Breast epithelium (tissue), 4 donors: ENCODE measurements around the gene PDYN. TPM values are rescaled to one million over a fixed set of nuclear protein-coding genes. Genes with fewer than 3 reads are reported as not detected.

ENCODE experiments used
- DNase-seq, 2 donors: peaks; one replicate each; pipeline ENCODE4 v3.0.0-alpha.2; 2019; ENCODE audit warnings: low spot score in 2 of 2
- H3K27ac ChIP-seq, 2 donors: fragments of 200-600 bp; sonication (generic) in 1 of 2; one replicate each; pipeline ENCODE4 v1.5.1; 2016 to 2019; ENCODE audit warnings: mild to moderate bottlenecking in 1 of 2
- H3K27me3 ChIP-seq, 2 donors: fragments of 200-600 bp; sonication (generic) in 1 of 2; one replicate each; pipeline versions ENCODE4 v1.5.1 to v1.6.0; 2017 to 2019; ENCODE audit warnings: control low read depth in 1 of 2, mild to moderate bottlenecking in 1 of 2
- H3K36me3 ChIP-seq: fragments of 200-600 bp; one replicate; pipeline ENCODE4 v1.5.1; 2019
- H3K4me1 ChIP-seq, 2 donors: fragments of 200-600 bp; sonication (generic); one replicate each; pipeline ENCODE4 v1.5.1; 2016 to 2019; ENCODE audit warnings: control low read depth in 1 of 2
- H3K4me3 ChIP-seq, 3 donors: fragments of 200-600 bp; sonication (generic); 1 replicate in 2 of 3; 2 replicates in 1 of 3; pipeline ENCODE4 v1.5.1; 2016 to 2019; ENCODE audit warnings: mild to moderate bottlenecking in 3 of 3, moderate library complexity in 2 of 3
- H3K9me3 ChIP-seq, 2 donors: fragments of 200-600 bp; sonication (generic) in 1 of 2; one replicate each; pipeline ENCODE4 v1.5.1; 2016 to 2019; ENCODE audit warnings: control low read depth in 1 of 2
- POLR2A ChIP-seq: fragments of 450-650 bp; IDR thresholded peaks from one replicate; pipeline ENCODE4 v1.6.1; 2016; ENCODE audit warnings: antibody characterized with exemption, mild to moderate bottlenecking, moderate library complexity
- POLR2AphosphoS5 ChIP-seq, 3 donors: sonication (generic); formaldehyde crosslinking; IDR thresholded peaks; one replicate each; pipeline ENCODE4 v1.6.1; 2017; ENCODE audit warnings: antibody characterized with exemption in 3 of 3
- intact Hi-C: fragments of 100-400 bp; cut with DNase I; formaldehyde crosslinking; loops from one replicate; pipeline ENCODE4 v1.15.1; 2023; ENCODE audit warnings: low total_unique reads
- total RNA-seq, 3 donors: library from RNA; depleted of rRNA; stranded (reverse); fragments of >200 nt; gene quantifications; one replicate each; pipeline ENCODE4 v1.1.0, GENCODE V29; 2016
- TF ChIP-seq, protein P1 (sequence below), 3 donors: fragments of 450-650 bp; IDR thresholded peaks; one replicate each; pipeline ENCODE4 v1.5.1; 2016 to 2017; ENCODE audit warnings: antibody characterized with exemption in 3 of 3, mild to moderate bottlenecking in 3 of 3, moderate library complexity in 3 of 3

Gene PDYN
- total RNA-seq, 3 donors from 2014 or later, result not detected

DNA sequence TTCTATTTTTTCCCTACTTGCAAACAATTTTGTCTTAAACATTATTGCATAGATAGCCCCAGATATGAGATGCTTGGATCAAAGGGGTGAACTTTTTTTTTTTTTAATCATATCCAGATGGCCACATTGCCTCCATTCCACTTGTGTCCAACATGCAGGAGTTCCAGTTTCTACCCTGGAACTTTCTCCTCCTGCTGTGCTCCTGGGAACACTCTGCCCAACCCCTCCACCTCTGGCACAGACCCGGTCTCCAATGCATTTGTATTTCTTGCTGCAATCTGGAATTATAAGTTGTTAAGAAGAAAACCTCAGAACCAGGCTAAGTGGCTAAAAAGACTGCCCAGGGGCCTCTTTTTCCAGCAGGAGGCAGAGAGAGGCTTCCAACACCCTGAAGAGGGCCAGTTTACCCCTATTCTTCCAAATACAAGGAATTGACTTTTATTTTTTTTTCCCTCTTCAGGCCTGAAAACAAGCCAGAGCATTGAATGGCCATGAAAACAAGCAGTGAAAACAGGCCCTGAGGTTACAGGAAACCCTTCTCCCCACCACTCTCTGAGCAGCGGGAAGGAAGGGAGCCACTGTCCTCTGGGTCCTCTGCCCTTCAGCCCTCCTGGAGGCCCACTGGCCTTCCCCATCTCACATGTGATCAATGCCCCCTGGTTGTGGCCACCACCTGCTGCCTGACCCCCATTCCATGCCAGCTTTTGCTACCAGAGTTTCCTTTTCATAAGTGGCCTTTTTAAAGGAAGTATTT lies 44.3 kb downstream of the PDYN start:
- H3K9me3 ChIP-seq, result no peaks in the 10 kb centered on the region
- H3K36me3 ChIP-seq, result no peaks in the 10 kb centered on the region
- no peak for DNase-seq
- no peak overlapping the region for H3K4me3 ChIP-seq
- H3K4me1 ChIP-seq, result peaks cover 3 to 11% of the 10 kb centered on the region in 2 donors
- H3K27me3 ChIP-seq, result no peaks in the 10 kb centered on the region
- TF ChIP-seq POLR2AphosphoS5 (IDR thresholded peaks at IDR 0.05), result no peak
- TF ChIP-seq, protein P1, sequence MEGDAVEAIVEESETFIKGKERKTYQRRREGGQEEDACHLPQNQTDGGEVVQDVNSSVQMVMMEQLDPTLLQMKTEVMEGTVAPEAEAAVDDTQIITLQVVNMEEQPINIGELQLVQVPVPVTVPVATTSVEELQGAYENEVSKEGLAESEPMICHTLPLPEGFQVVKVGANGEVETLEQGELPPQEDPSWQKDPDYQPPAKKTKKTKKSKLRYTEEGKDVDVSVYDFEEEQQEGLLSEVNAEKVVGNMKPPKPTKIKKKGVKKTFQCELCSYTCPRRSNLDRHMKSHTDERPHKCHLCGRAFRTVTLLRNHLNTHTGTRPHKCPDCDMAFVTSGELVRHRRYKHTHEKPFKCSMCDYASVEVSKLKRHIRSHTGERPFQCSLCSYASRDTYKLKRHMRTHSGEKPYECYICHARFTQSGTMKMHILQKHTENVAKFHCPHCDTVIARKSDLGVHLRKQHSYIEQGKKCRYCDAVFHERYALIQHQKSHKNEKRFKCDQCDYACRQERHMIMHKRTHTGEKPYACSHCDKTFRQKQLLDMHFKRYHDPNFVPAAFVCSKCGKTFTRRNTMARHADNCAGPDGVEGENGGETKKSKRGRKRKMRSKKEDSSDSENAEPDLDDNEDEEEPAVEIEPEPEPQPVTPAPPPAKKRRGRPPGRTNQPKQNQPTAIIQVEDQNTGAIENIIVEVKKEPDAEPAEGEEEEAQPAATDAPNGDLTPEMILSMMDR (IDR thresholded peaks at IDR 0.05), result no peak
- TF ChIP-seq POLR2A, result no peak
- intact Hi-C loops, result no loop called here
- peak overlapping the region; percentile 60 to 61 for H3K27ac ChIP-seq

DNA sequence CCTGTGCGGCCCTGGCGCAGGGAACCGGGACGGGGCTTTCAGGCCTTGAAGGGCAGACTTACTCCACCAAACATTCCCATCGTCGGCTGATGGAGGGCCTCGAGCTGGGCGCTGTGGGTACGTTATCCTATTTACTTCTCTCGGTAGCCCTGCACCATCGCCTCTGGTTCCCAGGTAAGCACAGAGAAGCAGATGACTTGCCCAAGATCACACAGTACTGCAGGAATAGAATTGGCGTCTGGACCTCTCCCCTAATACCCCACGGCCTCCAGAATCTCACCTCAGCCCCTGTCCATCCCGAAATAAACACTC lies 46.4 kb downstream of the PDYN start:
- Histone ChIP-seq H3K4me1 (peaks cover 3 to 18% of the 10 kb centered on the region in 2 donors), H3K27ac (no peak overlapping the region), H3K36me3 (no peaks in the 10 kb centered on the region), H3K4me3 (peak overlapping the region in 2 of 3 donors; percentile 31 to 54), H3K27me3 (no peaks in the 10 kb centered on the region), H3K9me3 (no peaks in the 10 kb centered on the region)
- no peak for DNase-seq
- no peak for TF ChIP-seq POLR2AphosphoS5 (IDR thresholded peaks at IDR 0.05)
- no peak for TF ChIP-seq POLR2A
- TF ChIP-seq, protein P1 (IDR thresholded peaks at IDR 0.05), result no peak
- intact Hi-C loops, result no loop called here

DNA sequence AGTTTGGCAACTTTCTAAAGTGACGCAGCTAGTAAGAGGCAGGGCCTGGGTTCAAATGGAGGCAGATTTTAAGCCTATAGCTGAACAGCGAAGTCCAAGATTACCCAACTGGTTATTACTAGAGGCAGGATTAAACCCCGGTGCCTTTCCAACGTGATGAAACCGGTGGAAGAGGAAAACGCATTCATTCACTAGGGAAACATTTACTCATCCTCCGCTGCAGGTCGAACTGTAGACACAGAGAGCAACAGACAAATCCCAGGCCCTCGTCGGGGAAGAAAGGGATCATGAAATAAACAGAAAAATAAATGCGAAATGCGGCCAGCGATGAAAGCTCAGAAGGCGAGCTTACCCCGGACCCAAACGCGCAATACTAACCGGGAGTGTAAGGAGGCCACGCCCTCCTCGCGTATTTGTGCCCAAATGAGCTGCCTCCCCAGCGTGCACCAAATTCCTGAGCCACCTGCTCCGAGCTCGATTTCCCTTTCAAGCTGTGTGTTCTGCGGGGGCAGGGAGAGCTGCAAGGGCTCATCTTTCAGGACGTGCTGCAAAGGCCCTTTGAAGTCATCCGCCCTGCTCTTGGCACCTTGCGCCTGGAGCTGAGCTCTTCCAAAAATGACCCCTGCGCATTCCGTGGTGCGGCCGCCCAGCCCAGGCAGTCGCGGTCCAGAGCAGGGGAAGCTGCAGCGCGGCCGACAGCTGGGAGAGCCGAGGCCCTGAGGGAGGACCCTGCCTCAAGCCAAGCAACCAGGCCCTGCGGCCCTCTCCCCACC lies 46.9 kb downstream of the PDYN start:
- H3K36me3 ChIP-seq, result no peaks in the 10 kb centered on the region
- H3K4me3 ChIP-seq, result peak overlapping the region in 2 of 3 donors; percentile 31 to 54
- no peaks in the 10 kb centered on the region for H3K9me3 ChIP-seq
- H3K4me1 ChIP-seq, result peaks cover 3 to 18% of the 10 kb centered on the region in 2 donors
- DNase-seq, result peak in 1 of 2 donors; percentile 50
- intact Hi-C loops, result no loop called here
- no peak overlapping the region for H3K27ac ChIP-seq
- no peaks in the 10 kb centered on the region for H3K27me3 ChIP-seq
- TF ChIP-seq POLR2AphosphoS5 (IDR thresholded peaks at IDR 0.05) (no peak), POLR2A (no peak)
- TF ChIP-seq, protein P1 (IDR thresholded peaks at IDR 0.05), result no peak

DNA sequence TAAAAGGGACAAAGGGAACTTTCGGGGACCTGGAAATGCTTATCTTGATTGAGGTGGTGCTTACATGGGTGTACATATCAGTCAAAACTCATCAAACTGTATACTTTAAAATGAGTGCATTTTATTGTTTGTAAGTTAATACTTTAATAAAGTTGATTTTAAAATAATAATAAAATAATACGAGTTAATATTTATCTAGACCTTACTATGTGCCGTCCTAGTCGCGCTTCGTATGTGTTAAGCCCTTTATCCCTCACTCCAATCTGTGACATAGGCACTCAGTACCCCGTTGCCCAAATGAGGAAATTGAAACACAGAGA lies 47.5 kb downstream of the PDYN start:
- TF ChIP-seq, protein P1 (IDR thresholded peaks at IDR 0.05), result no peak
- no peak for TF ChIP-seq POLR2A
- TF ChIP-seq POLR2AphosphoS5 (IDR thresholded peaks at IDR 0.05), result no peak
- intact Hi-C loops, result no loop called here

DNA sequence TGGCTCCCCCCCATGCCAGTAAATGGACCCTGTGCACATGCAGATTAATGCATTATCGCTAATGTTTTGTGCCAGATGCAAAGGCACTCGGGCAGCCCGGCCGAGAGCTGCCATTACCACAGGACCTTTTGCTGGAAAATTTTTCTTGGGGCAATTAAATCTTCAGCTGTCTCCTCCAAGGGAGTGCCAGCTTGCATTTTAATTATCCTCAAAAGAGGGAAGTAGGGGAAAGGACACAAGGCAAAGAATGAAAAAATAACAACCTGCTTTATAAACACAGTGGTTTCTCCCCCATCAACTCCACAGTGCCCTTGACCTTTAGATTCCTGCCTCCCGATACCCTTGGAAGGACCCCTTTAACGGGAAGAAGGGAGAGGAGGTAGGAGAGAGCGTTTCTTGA lies 48.2 kb downstream of the PDYN start:
- intact Hi-C loops, result no loop called here

More for the DNA sequence above, 47.5 kb downstream of the PDYN start:
- no peak for DNase-seq
- Histone ChIP-seq H3K9me3 (no peaks in the 10 kb centered on the region), H3K27me3 (no peaks in the 10 kb centered on the region), H3K27ac (no peak overlapping the region), H3K4me1 (peaks cover 3 to 18% of the 10 kb centered on the region in 2 donors), H3K36me3 (no peaks in the 10 kb centered on the region), H3K4me3 (peak overlapping the region in 1 of 3 donors; percentile 31)

More for the DNA sequence above, 48.2 kb downstream of the PDYN start:
- Histone ChIP-seq H3K36me3 (no peaks in the 10 kb centered on the region), H3K27me3 (no peaks in the 10 kb centered on the region), H3K4me1 (peaks cover 3 to 18% of the 10 kb centered on the region in 2 donors), H3K4me3 (no peak overlapping the region), H3K9me3 (no peaks in the 10 kb centered on the region), H3K27ac (peak overlapping the region in 1 of 2 donors; percentile 56)
- TF ChIP-seq POLR2AphosphoS5 (IDR thresholded peaks at IDR 0.05), result no peak
- TF ChIP-seq POLR2A, result no peak
- TF ChIP-seq, protein P1 (IDR thresholded peaks at IDR 0.05), result no peak
- DNase-seq, result no peak
